Gastrocnemius medialis (tissue), 4 donors: ENCODE results near the gene BCL2L13.

Experiments
- CTCF ChIP-seq, 5 experiments: fragments of 450-650 bp in 3 of 5; fragments of 200-600 bp in 2 of 5; sonication (generic) in 2 of 5; IDR thresholded peaks in 4 of 5; conservative IDR thresholded peaks in 1 of 5; 1 replicate in 4 of 5; 2 replicates in 1 of 5; pipeline ENCODE4 v1.5.1; 2016 to 2019; ENCODE audit warnings: antibody characterized with exemption in 5 of 5, mild to moderate bottlenecking in 3 of 5, moderate library complexity in 3 of 5
- POLR2A ChIP-seq, 2 donors: fragments of 450-650 bp; IDR thresholded peaks; one replicate each; pipeline ENCODE4 v1.6.1; 2017; ENCODE audit warnings: antibody characterized with exemption in 2 of 2, mild to moderate bottlenecking in 2 of 2, moderate library complexity in 2 of 2

DNA sequence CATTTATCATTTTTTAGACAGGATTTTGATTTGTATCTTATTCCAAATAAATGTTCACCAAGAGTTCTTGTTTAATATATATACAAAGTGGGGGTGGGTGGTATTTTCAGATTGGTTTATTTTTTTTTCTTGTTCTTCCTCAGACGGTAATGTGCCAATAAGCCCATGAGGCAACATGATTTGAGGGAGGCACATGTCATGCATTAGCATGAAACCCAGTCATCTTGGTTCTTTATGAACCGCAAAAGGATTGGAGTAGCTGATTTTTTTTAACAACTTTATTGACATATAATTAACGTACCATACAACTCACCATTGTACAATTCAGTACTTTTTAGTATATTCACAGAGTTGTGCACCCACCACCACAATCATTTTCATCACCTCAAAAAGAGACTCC is 2.7 kb downstream of the BCL2L13 start:
- TF ChIP-seq CTCF (IDR thresholded peaks at IDR 0.05 in 4 of 5, conservative IDR thresholded peaks at IDR 0.05 in 1 of 5) (no peak), POLR2A (IDR thresholded peaks at IDR 0.05) (no peak)
